Thymus (tissue), 11 donors: ENCODE measurements around the gene TMEM120B. TPM values are rescaled to one million over a fixed set of nuclear protein-coding genes. Genes with fewer than 3 reads are reported as not detected.
"Not testable (repeated sequence)": the region's sequence is repeated elsewhere in the genome, so short reads cannot be mapped to it uniquely, and the experiment has no call there.

ENCODE experiments used
- DNase-seq, 9 donors: peaks; one replicate each; pipeline ENCODE4 v3.0.0-alpha.2; 2013; ENCODE audit warnings: low spot score in 9 of 9, low read depth in 6 of 9, missing footprints in 1 of 9
- H3K27ac ChIP-seq, 2 donors: one replicate each; pipeline ENCODE4 v1.5.1; 2013; ENCODE audit warnings: control low read depth in 1 of 2, low read depth in 1 of 2, low read length in 1 of 2, mild to moderate bottlenecking in 1 of 2, moderate library complexity in 1 of 2
- H3K27me3 ChIP-seq, 2 donors: one replicate each; pipeline ENCODE4 v1.5.1; 2013; ENCODE audit warnings: low read length in 1 of 2; ENCODE audit not compliant: control insufficient read depth in 2 of 2, insufficient read depth in 1 of 2
- H3K36me3 ChIP-seq, 2 donors: one replicate each; pipeline ENCODE4 v1.5.1; 2013; ENCODE audit warnings: low read length in 1 of 2, mild to moderate bottlenecking in 1 of 2, moderate library complexity in 1 of 2; ENCODE audit not compliant: control insufficient read depth in 2 of 2, insufficient read depth in 2 of 2
- H3K4me1 ChIP-seq, 2 donors: one replicate each; pipeline ENCODE4 v1.5.1; 2013; ENCODE audit warnings: low read length in 2 of 2; ENCODE audit not compliant: control insufficient read depth in 2 of 2, insufficient read depth in 2 of 2
- H3K4me3 ChIP-seq, 2 donors: one replicate each; pipeline ENCODE4 v1.5.1; 2013; ENCODE audit warnings: low read length in 2 of 2, control low read depth in 1 of 2, mild to moderate bottlenecking in 1 of 2
- H3K9me3 ChIP-seq, 2 donors: one replicate each; pipeline ENCODE4 v1.5.1; 2013; ENCODE audit warnings: low read length in 1 of 2, mild to moderate bottlenecking in 1 of 2; ENCODE audit not compliant: control insufficient read depth in 2 of 2, insufficient read depth in 1 of 2
- WGBS: extraction: QIAGEN DNeasy Blood & Tissue Kit; methylation state at CpG from one replicate; pipeline ENCODE4 v1.1.7; 2013; 5-methylcytosine and 5-hydroxymethylcytosine counted together
- polyA plus RNA-seq: library from polyadenylated mRNA; stranded (reverse); fragments of 200-250 nt; gene quantifications from one replicate; pipeline ENCODE4 v1.2.3, GENCODE V29; 2013
- total RNA-seq: library from RNA; stranded (reverse); fragments of 120-200 nt; gene quantifications from one replicate; pipeline ENCODE4 v1.2.4, GENCODE V29; 2013
- donor health status: healthy.

TMEM120B gene
- total and polyA plus RNA-seq, 2 donors = 2.4 to 7.7 TPM

DNA sequence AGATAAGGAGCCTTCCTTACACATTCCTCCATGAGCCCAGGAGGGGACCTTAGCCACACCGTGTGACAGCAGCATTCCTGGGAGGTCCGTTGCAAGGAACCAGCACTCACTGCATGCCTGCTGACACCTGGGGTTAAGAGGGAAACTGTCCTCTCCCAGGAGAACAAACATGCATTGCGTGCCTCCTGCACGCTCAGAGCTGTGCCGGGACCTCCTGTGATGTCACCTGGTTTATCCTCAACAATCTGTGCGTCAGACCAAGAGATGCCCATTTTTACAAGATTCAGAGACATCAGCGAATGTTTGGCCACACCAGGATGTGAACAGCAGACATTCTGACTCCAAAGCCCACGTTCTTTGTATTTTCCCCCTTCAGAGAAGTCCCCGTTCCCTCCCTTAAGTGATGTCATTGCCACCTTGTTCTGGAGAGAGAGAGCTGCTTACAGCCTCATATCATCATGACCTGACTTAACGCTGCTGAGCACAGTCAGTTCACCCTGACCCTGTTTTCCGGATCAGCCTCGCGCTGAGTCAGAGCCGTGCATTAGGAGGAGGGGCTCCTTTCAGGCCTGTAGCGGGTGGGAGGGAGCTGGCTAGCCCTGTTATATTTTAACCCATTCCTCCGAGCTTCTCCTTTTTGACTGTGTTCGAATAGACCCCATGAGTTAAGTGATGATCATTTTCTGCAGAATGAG is 36.2 kb downstream of the TMEM120B start:
- WGBS = 66% methylated on average over 17 of the region's 17 CpGs
- peaks cover 0 to 19% of the 10 kb centered on the region in 2 donors for H3K4me1 ChIP-seq
- H3K27me3 ChIP-seq = no peaks in the 10 kb centered on the region
- H3K9me3 ChIP-seq = no peaks in the 10 kb centered on the region
- H3K27ac ChIP-seq = peak overlapping the region in 1 of 2 donors; percentile 91
- peak overlapping the region in 1 of 2 donors; percentile 5 for H3K4me3 ChIP-seq
- DNase-seq = peak in 3 of 9 donors; percentile 29 to 72 (median 61)
- H3K36me3 ChIP-seq = peaks cover 5 to 15% of the 10 kb centered on the region in 2 donors

DNA sequence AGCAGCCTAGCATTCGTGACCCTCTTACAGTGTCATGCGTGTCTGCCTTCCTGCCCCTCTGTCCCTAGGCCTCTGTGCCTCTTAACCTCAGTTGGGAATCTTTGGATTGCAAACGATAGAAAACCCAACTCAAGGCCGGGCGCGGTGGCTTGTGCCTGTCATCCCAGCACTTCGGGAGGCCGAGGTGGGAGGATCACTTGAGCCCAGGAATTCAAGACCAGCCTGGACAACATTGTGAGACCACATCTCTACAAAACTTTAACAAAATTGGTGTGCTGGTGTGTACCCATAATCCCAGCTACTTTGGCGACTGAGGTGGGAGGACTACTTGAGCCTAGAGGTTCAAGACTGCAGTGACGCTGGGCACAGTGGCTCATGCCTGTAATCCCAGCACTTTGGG is 36.7 kb downstream of the TMEM120B start:
- Histone ChIP-seq H3K27ac (peak overlapping the region in 1 of 2 donors; percentile 91), H3K9me3 (no peaks in the 10 kb centered on the region), H3K27me3 (no peaks in the 10 kb centered on the region), H3K4me1 (peaks cover 0 to 19% of the 10 kb centered on the region in 2 donors), H3K4me3 (no peak overlapping the region), H3K36me3 (peaks cover 4 to 15% of the 10 kb centered on the region in 2 donors)
- WGBS = 95% methylated on average over 10 of the region's 10 CpGs
- DNase-seq = no peak

DNA sequence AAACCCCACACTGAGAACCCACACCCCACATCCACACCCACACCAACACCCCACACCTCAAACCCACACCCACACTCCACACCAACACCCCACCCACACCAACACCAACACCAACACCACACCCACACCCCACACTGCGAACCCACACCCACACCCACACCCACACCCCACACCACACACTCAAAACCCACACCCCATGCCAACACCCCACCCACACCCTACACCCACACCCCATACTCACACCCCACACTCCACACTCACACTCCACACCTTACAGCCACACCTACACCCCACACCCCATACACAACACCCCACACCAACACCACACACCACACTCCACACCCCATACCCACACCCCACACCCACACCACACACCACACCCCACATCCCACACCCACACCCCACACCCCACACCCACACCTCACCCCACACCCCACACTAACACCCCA is 38.0 kb downstream of the TMEM120B start:
- no peak for DNase-seq
- no peaks in the 10 kb centered on the region for H3K9me3 ChIP-seq
- H3K27me3 ChIP-seq = no peaks in the 10 kb centered on the region
- WGBS = 90% methylated on average over 1 of the region's 1 CpG
- peaks cover 4 to 15% of the 10 kb centered on the region in 2 donors for H3K36me3 ChIP-seq
- H3K4me1 ChIP-seq = peaks cover 0 to 19% of the 10 kb centered on the region in 2 donors
- H3K4me3 ChIP-seq = no peak overlapping the region
- H3K27ac ChIP-seq = peak overlapping the region in 1 of 2 donors; percentile 18

DNA sequence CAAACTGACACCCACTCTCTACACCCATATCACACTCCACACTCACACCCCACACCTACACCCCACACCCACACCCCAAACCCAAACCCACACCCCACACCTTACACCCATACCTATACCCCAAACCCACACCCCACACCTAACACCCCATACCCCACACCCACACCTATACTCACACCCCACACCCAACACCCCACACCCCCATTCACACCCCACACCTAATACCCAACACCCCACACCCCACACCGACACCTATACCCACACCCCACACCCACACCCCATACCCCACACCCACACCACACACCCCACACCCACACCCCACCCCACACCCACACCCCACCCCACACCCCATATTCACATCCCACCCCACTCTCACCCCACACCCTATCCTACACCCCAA is 38.5 kb downstream of the TMEM120B start:
- Histone ChIP-seq H3K4me1 (peaks cover 0 to 19% of the 10 kb centered on the region in 2 donors), H3K27ac (no peak overlapping the region), H3K9me3 (no peaks in the 10 kb centered on the region), H3K4me3 (no peak overlapping the region), H3K36me3 (peaks cover 4 to 15% of the 10 kb centered on the region in 2 donors), H3K27me3 (no peaks in the 10 kb centered on the region)
- 100% methylated on average over 1 of the region's 1 CpG for WGBS
- no peak for DNase-seq

DNA sequence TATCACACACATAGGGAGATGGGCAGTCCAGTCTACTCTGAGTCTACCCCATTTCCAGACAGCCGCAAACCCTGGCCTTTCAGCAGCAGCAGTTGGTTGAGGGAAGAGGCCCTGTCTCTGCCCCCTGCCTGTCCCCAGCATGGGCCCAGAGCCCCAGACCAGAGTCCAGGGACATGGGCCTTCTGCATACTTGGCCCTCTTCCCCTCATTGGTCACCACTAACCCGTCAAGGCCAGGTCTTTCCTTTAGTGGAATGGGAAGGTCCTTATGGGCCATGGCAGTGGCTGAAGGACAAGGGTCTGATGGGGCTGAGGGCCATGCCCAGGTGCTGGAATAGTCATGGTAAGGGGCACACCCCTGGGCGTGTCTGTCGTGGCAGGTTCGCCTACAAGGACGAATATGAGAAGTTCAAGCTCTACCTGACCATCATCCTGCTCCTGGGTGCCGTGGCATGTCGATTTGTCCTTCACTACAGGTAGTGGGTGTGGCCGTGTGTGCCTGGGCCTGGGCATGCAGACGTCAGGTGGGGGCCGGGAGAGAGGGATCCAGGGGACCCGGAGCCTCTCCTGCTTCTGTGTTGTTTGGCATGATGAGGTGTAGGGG is 39.3 kb downstream of the TMEM120B start:
- Histone ChIP-seq H3K36me3 (peaks cover 4 to 15% of the 10 kb centered on the region in 2 donors), H3K4me1 (peaks cover 3 to 26% of the 10 kb centered on the region in 2 donors), H3K9me3 (no peaks in the 10 kb centered on the region), H3K27ac (no peak overlapping the region), H3K4me3 (no peak overlapping the region), H3K27me3 (no peaks in the 10 kb centered on the region)
- WGBS = 98% methylated on average over 12 of the region's 12 CpGs
- DNase-seq = no peak

DNA sequence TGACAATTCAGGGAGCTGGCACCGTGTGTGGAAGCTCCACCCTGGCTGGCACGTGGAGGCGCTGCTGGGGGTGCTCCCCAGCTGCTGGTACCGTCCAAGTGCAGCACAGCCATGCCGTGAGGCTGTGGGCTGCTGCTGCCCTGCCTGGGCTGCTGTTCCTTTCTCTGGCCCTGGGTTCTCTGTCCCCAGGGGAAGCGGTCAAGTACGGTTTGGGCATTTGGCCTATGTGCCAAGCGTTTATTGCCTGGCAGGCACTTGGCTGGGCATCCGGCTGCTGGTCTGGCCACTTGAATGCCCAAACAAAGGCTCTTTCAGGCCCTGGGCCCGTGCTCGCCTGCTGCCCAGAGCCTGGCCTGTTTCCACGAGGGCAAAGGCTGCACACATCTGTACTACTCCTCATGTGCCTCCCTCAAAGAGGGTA is 41.3 kb downstream of the TMEM120B start:
- peaks cover 4 to 19% of the 10 kb centered on the region in 2 donors for H3K4me1 ChIP-seq
- H3K9me3 ChIP-seq = no peaks in the 10 kb centered on the region
- 95% methylated on average over 12 of the region's 12 CpGs for WGBS
- peaks cover 4 to 12% of the 10 kb centered on the region in 2 donors for H3K36me3 ChIP-seq
- DNase-seq = no peak
- no peak overlapping the region for H3K27ac ChIP-seq
- no peaks in the 10 kb centered on the region for H3K27me3 ChIP-seq
- H3K4me3 ChIP-seq = no peak overlapping the region

DNA sequence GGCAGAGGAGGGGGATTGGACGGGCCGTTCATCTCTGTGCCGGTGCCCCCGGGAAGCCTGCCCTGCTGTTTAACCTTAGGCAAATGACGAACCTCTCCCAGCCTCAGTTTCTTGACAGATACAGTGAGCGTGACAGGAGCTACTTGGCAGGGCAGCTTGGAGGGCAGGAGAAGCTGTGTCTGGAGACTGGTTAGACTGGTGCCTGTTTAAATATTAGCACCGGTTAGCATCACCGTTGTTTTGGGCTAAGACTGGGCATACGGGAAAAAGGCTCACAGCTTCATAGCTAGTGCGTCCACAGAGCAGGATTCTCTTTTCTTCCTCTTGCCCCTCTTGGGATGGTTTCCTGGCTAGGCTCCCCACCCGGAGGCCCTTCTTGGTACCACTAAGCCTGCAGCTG is 42.3 kb downstream of the TMEM120B start:
- no peak for DNase-seq
- H3K27me3 ChIP-seq = no peaks in the 10 kb centered on the region
- no peaks in the 10 kb centered on the region for H3K9me3 ChIP-seq
- H3K27ac ChIP-seq = no peak overlapping the region
- H3K4me1 ChIP-seq = peaks cover 4 to 13% of the 10 kb centered on the region in 2 donors
- H3K4me3 ChIP-seq = no peak overlapping the region
- WGBS = 98% methylated on average over 11 of the region's 11 CpGs
- peaks cover 4 to 12% of the 10 kb centered on the region in 2 donors for H3K36me3 ChIP-seq

DNA sequence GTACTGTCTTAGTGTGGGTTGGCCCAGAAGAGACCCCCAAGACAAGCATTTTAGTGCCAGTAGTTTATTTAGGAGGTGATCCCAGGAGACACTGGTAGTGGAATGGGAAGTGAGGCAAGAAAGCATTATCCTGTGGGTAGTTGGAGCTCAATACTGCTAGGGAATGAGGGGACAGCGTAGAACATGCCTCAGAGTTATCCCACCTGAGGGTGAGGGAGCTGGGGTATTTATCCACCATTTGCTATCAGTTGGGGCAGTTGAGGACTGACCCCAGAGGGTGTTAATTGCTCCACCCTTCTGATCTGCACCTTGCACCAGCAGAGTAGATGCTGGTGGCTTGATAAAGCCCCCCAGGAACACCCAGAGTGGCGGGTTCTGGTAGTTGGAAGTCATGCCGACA is 43.0 kb downstream of the TMEM120B start:
- Histone ChIP-seq H3K4me1 (peaks cover 4 to 8% of the 10 kb centered on the region in 2 donors), H3K4me3 (no peak overlapping the region), H3K9me3 (no peaks in the 10 kb centered on the region), H3K36me3 (peaks cover 4 to 8% of the 10 kb centered on the region in 2 donors), H3K27ac (no peak overlapping the region), H3K27me3 (no peaks in the 10 kb centered on the region)
- WGBS = 97% methylated on average over 3 of the region's 3 CpGs
- no peak for DNase-seq

DNA sequence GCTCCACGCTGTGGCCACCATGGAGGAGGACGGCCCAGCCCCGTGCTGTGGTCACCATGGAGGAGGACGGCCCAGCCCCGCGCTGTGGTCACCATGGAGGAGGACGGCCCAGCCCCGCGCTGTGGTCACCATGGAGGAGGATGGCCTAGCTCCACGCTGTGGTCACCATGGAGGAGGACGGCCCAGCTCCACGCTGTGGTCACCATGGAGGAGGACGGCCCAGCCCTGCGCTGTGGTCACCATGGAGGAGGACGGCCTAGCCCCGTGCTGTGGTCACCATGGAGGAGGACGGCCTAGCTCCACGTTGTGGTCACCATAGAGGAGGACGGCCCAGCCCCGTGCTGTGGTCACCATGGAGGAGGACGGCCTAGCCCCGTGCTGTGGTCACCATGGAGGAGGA is 46.0 kb downstream of the TMEM120B start:
- H3K27ac ChIP-seq, H3K4me3 ChIP-seq, DNase-seq, H3K27me3 ChIP-seq, H3K9me3 ChIP-seq, H3K4me1 ChIP-seq, H3K36me3 ChIP-seq: not testable (repeated sequence)
- WGBS = 97% methylated on average over 22 of the region's 22 CpGs
